ENCODE results near the gene PGLYRP4.
"Not testable (repeated sequence)": the region's sequence is repeated elsewhere in the genome, so short reads cannot be mapped to it uniquely, and the experiment has no call there.

Gene PGLYRP4

GRCh38 chr1:153356392-153357075, 7.9 kb upstream of the PGLYRP4 start:
- no peak for DNase-seq (ENCODE audit: low read depth)

- no peak for DNase-seq (ENCODE audit: low read depth)
Observed at GRCh38 chr1:153355445-153356071, 6.9 kb upstream of the PGLYRP4 start.

GRCh38 chr1:153354515-153355193, 6.0 kb upstream of the PGLYRP4 start:
- no peak for DNase-seq (ENCODE audit: low read depth)

- DNase-seq (ENCODE audit: low read depth) = no peak
Observed at GRCh38 chr1:153353226-153353947, 4.7 kb upstream of the PGLYRP4 start.

- DNase-seq (ENCODE audit: low read depth) = peak; percentile 53
Observed at GRCh38 chr1:153352523-153352922, 3.9 kb upstream of the PGLYRP4 start.

GRCh38 chr1:153350321-153350957, 1.8 kb upstream of the PGLYRP4 start:
- no peak for DNase-seq (ENCODE audit: low read depth)

- DNase-seq (ENCODE audit: low read depth) = no peak
Observed at GRCh38 chr1:153349363-153350320, 1.0 kb upstream of the PGLYRP4 start.

GRCh38 chr1:153347856-153348255, 785 bp downstream of the PGLYRP4 start:
- no peak for DNase-seq (ENCODE audit: low read depth)

GRCh38 chr1:153347049-153347448, 1.6 kb downstream of the PGLYRP4 start:
- not testable (repeated sequence) for DNase-seq (ENCODE audit: low read depth)

GRCh38 chr1:153346077-153346723, 2.4 kb downstream of the PGLYRP4 start:
- DNase-seq (ENCODE audit: low read depth) = no peak

- no peak for DNase-seq (ENCODE audit: low read depth)
Observed at GRCh38 chr1:153345187-153346076, 3.2 kb downstream of the PGLYRP4 start.

- no peak for DNase-seq (ENCODE audit: low read depth)
Observed at GRCh38 chr1:153344718-153345025, 4.0 kb downstream of the PGLYRP4 start.

- DNase-seq (ENCODE audit: low read depth) = no peak
Observed at GRCh38 chr1:153343811-153344717, 4.6 kb downstream of the PGLYRP4 start.

- DNase-seq (ENCODE audit: low read depth) = no peak
Observed at GRCh38 chr1:153343040-153343681, 5.5 kb downstream of the PGLYRP4 start.

- DNase-seq (ENCODE audit: low read depth) = no peak
Observed at GRCh38 chr1:153342178-153342577, 6.5 kb downstream of the PGLYRP4 start.

- DNase-seq (ENCODE audit: low read depth) = no peak
Observed at GRCh38 chr1:153341431-153341934, 7.2 kb downstream of the PGLYRP4 start.

GRCh38 chr1:153340356-153340755, 8.3 kb downstream of the PGLYRP4 start:
- no peak for DNase-seq (ENCODE audit: low read depth)

- no peak for DNase-seq (ENCODE audit: low read depth)
Observed at GRCh38 chr1:153339802-153340201, 8.8 kb downstream of the PGLYRP4 start.
